Measurements from ENCODE around the gene WDR83.
A peak's percentile ranks its signal among the peaks of the same experiment; 100 is the strongest.
"Not testable (repeated sequence)": the region's sequence is repeated elsewhere in the genome, so short reads cannot be mapped to it uniquely, and the experiment has no call there.

Gene WDR83

GRCh38 chr19:12687496-12688196 is 21.0 kb downstream of the WDR83 start, which contains the start of gene GNG14:
TSS of gene GNG14 (plus strand) at chr19:12687998. CDS start at chr19:12688049, 51 bp downstream.
- no peak for DNase-seq

GRCh38 chr19:12689012-12689411 is 22.4 kb downstream of the WDR83 start:
- DNase-seq = no peak

- no peak for DNase-seq
Observed at GRCh38 chr19:12689581-12690216, 23.1 kb downstream of the WDR83 start.

GRCh38 chr19:12692960-12693359 is 26.4 kb downstream of the WDR83 start:
- DNase-seq = no peak

- no peak for DNase-seq
Observed at GRCh38 chr19:12694641-12695040, 28.0 kb downstream of the WDR83 start.

- DNase-seq = no peak
Observed at GRCh38 chr19:12695096-12695495, 28.5 kb downstream of the WDR83 start.

- DNase-seq = no peak
Observed at GRCh38 chr19:12695514-12695913, 28.9 kb downstream of the WDR83 start.

- DNase-seq = no peak
Observed at GRCh38 chr19:12695997-12696365, 29.4 kb downstream of the WDR83 start.

- peak; percentile 96 to 99 for DNase-seq
Observed at GRCh38 chr19:12696366-12697335, 30.0 kb downstream of the WDR83 start, which contains the start of gene FBXW9. TSS of gene FBXW9 (minus strand) at chr19:12696631. CDS start at chr19:12696581, 50 bp downstream.

- DNase-seq = not testable (repeated sequence)
Observed at GRCh38 chr19:12697425-12697824, 30.8 kb downstream of the WDR83 start.

GRCh38 chr19:12698138-12698537 is 31.5 kb downstream of the WDR83 start:
- no peak for DNase-seq

GRCh38 chr19:12701596-12702282 is 35.1 kb downstream of the WDR83 start:
- no peak for DNase-seq

- no peak for DNase-seq
Observed at GRCh38 chr19:12703046-12703445, 36.4 kb downstream of the WDR83 start.

GRCh38 chr19:12705169-12705568 is 38.6 kb downstream of the WDR83 start:
- DNase-seq = no peak

GRCh38 chr19:12705654-12706331 is 39.2 kb downstream of the WDR83 start:
- no peak for DNase-seq

- DNase-seq = no peak
Observed at GRCh38 chr19:12706332-12706718, 39.7 kb downstream of the WDR83 start.

- no peak for DNase-seq
Observed at GRCh38 chr19:12708641-12709040, 42.0 kb downstream of the WDR83 start.

- DNase-seq = no peak
Observed at GRCh38 chr19:12711187-12711586, 44.6 kb downstream of the WDR83 start.

- DNase-seq = not testable (repeated sequence)
Observed at GRCh38 chr19:12712077-12712476, 45.5 kb downstream of the WDR83 start.

GRCh38 chr19:12713304-12713703 is 46.7 kb downstream of the WDR83 start:
- DNase-seq = not testable (repeated sequence)

GRCh38 chr19:12715102-12715501 is 48.5 kb downstream of the WDR83 start:
- DNase-seq = no peak

- no peak for DNase-seq
Observed at GRCh38 chr19:12715929-12716328, 49.3 kb downstream of the WDR83 start.
